Measurements from ENCODE around the gene FGF2.
"Not testable (repeated sequence)": the region's sequence is repeated elsewhere in the genome, so short reads cannot be mapped to it uniquely, and the experiment has no call there.

FGF2 gene

DNA sequence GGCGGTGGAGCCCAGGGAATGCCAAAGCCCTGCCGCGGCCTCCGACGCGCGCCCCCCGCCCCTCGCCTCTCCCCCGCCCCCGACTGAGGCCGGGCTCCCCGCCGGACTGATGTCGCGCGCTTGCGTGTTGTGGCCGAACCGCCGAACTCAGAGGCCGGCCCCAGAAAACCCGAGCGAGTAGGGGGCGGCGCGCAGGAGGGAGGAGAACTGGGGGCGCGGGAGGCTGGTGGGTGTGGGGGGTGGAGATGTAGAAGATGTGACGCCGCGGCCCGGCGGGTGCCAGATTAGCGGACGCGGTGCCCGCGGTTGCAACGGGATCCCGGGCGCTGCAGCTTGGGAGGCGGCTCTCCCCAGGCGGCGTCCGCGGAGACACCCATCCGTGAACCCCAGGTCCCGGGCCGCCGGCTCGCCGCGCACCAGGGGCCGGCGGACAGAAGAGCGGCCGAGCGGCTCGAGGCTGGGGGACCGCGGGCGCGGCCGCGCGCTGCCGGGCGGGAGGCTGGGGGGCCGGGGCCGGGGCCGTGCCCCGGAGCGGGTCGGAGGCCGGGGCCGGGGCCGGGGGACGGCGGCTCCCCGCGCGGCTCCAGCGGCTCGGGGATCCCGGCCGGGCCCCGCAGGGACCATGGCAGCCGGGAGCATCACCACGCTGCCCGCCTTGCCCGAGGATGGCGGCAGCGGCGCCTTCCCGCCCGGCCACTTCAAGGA, at the start of gene FGF2:
TSS of gene FGF2 (plus strand) at position 279 of the 705 bp plus-strand sequence. CDS start at position 623, 344 bp downstream.
- FAIRE-seq = no peak
- DNase-seq (ENCODE audit: low spot score) = no peak

DNA sequence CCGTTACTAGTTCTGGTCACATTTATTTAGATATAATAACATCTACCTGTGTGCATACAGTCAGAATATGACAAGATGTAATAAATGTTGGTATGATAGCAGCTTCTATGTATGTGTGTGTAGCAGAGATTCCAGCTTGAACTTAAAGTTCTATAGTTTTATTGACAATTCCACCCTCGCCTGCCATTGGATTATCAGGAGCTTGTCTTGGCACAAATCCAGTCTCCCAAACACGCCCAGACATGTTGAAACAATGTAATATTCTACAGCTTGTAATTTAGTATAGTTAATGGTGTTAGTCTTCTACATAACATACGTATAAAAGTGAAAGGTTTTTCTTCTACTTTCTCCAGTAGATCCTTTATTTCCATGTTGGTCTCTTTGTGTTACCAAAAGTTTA, 49.7 kb upstream of the FGF2 start:
- no peak for FAIRE-seq
- no peak for DNase-seq (ENCODE audit: low spot score)

- DNase-seq (ENCODE audit: low spot score) = no peak
- no peak for FAIRE-seq
Observed at GRCh38 chr4:122777846-122778673, 48.6 kb upstream of the FGF2 start.

- DNase-seq (ENCODE audit: low spot score) (no peak), FAIRE-seq (no peak)
Observed at GRCh38 chr4:122781486-122781885, 45.1 kb upstream of the FGF2 start.

GRCh38 chr4:122783301-122784215, 43.1 kb upstream of the FGF2 start:
- peak; percentile 92 for FAIRE-seq
- peak; percentile 97 for DNase-seq (ENCODE audit: low spot score)

DNA sequence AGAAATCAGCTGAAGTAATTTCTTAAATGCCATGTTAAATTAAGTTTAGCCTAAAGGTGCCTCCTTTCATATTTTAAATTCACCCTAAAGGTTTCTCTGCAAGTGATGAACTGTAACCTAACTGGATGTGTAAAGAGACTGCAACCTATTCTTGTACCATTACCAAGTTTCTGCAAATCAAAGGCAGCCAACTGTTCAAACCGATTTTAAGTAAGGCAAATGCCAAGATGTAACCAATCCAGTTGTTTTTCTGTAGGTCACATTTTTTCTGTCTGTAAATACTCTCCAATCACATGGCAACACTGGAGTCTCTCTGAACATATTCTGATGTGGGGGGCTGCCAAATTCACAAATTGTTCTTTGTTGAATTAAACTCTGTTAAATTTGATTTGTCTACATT, 42.4 kb upstream of the FGF2 start:
- no peak for DNase-seq (ENCODE audit: low spot score)
- FAIRE-seq = no peak

GRCh38 chr4:122785099-122785498, 41.5 kb upstream of the FGF2 start:
- FAIRE-seq = no peak
- DNase-seq (ENCODE audit: low spot score) = no peak

DNA sequence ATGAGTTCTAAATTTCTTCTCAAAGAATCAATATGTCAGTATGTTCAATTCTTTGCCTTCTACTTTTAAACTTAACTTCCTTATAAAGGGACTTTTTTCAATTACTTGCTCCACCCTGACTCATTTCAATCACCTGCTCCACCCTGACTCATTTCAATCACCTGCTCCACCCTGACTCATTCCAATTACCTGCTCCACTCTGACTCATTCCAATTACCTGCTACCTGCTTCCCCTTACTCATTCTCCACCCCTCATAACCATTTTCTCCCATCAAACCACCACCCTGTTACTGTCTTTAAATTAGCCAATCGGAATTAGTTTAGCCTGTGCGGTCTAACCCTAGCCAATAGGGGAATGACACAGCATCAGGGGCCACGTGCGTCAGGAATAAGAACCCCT, 40.3 kb upstream of the FGF2 start:
- not testable (repeated sequence) for FAIRE-seq

GRCh38 chr4:122786920-122787319, 39.7 kb upstream of the FGF2 start:
- not testable (repeated sequence) for FAIRE-seq

More for the DNA sequence above, 40.3 kb upstream of the FGF2 start:
- not testable (repeated sequence) for DNase-seq (ENCODE audit: low spot score)

GRCh38 chr4:122787940-122788339, 38.7 kb upstream of the FGF2 start:
- FAIRE-seq (no peak), DNase-seq (ENCODE audit: low spot score) (no peak)

More at GRCh38 chr4:122786920-122787319, 39.7 kb upstream of the FGF2 start:
- not testable (repeated sequence) for DNase-seq (ENCODE audit: low spot score)

- FAIRE-seq (no peak), DNase-seq (ENCODE audit: low spot score) (no peak)
Observed at GRCh38 chr4:122788935-122789334, 37.7 kb upstream of the FGF2 start.

- no peak for FAIRE-seq
Observed at GRCh38 chr4:122793811-122794210, 32.8 kb upstream of the FGF2 start.

GRCh38 chr4:122796801-122797404, 29.7 kb upstream of the FGF2 start:
- DNase-seq (ENCODE audit: low spot score) = no peak
- no peak for FAIRE-seq

More at GRCh38 chr4:122793811-122794210, 32.8 kb upstream of the FGF2 start:
- DNase-seq (ENCODE audit: low spot score) = no peak

- FAIRE-seq = no peak
Observed at GRCh38 chr4:122797405-122798094, 29.1 kb upstream of the FGF2 start.

GRCh38 chr4:122798101-122798500, 28.5 kb upstream of the FGF2 start:
- peak; percentile 51 for FAIRE-seq
- peak; percentile 51 for DNase-seq (ENCODE audit: low spot score)

More at GRCh38 chr4:122797405-122798094, 29.1 kb upstream of the FGF2 start:
- DNase-seq (ENCODE audit: low spot score) = no peak

- DNase-seq (ENCODE audit: low spot score) (no peak), FAIRE-seq (no peak)
Observed at GRCh38 chr4:122798917-122799316, 27.7 kb upstream of the FGF2 start.

GRCh38 chr4:122803788-122804208, 22.8 kb upstream of the FGF2 start:
- no peak for DNase-seq (ENCODE audit: low spot score)
- FAIRE-seq = no peak

DNA sequence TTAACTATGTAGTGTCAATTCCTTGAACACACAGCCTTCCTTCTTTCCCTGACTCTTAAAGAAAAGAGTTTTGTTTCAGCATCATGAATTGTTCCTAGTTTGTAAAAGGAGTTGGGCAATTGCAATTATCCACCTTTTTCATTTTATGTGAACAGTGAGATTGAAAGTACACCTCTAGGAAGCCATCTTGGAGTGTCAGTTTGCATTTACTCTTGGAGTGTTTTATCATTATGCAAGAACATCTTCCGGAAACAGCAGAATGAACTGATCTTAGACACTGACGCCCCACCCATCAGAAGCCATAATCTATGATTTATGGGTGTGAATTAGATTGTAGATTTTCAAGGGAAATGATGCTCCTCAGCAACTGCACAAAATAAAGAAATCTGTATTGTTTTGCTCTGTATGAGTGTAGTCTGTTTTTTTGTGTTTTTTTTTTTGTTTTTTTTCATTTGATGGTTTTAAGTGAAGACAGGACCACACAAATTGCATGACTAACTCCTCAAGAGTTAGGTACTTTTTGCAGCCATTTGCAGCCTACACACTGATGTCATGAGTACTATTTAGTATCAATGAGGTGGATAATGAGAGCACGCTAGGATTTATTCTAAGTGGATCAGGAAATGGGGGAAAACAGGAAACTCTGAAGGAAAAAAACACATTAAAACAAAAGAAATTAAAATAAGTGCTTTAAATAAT, 19.5 kb upstream of the FGF2 start:
- no peak for FAIRE-seq
- DNase-seq (ENCODE audit: low spot score) = no peak

DNA sequence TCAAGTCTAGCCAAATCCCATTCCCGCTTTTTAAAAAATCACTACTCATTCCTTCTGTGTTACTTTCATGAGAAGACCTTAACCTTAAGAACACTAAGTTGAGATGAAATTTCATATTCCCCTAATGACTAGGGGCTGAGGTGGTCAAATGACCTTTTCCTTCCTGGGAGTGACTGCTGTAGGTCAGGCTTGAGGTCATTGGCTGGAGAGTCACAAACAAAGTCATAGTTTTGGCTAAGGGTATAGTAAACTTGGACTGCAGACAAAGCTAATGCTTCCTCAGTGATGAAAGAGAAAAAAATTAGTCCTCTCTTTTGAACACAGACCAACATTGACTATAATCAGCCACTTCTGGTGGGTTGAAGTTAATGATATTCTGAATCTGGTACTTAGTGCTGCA, 16.0 kb upstream of the FGF2 start:
- DNase-seq (ENCODE audit: low spot score) = no peak
- no peak for FAIRE-seq

DNA sequence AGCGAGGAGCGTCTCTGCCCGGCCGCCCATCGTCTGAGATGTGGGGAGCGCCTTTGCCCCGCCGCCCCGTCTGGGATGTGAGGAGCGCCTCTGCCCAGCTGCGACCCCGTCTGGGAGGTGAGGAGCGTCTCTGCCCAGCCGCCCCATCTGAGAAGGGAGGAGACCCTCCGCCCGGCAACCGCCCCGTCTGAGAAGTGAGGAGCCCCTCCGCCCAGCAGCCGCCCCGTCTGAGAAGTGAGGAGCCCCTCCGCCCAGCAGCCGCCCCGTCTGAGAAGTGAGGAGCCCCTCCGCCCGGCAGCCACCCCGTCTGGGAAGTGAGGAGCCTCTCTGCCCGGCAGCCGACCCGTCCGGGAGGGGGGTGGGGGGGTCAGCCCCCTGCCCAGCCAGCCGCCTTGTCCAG, 14.8 kb upstream of the FGF2 start:
- FAIRE-seq; DNase-seq (ENCODE audit: low spot score): not testable (repeated sequence)

Measured in RCC 7860 (cell line).